K562 (cell line): ENCODE data around the gene GPR68. TPM values are rescaled to one million over a fixed set of nuclear protein-coding genes. Genes with fewer than 3 reads are reported as not detected.

ENCODE experiments used
- ARID1B ChIP-seq: fragments of 450-650 bp; IDR thresholded peaks from 2 replicates; pipeline ENCODE4 v1.6.1; 2016; ENCODE audit warnings: antibody characterized with exemption, mild to moderate bottlenecking, inconsistent platforms
- BRD4 ChIP-seq: fragments of 200-600 bp; sonication (generic); IDR thresholded peaks from 2 replicates; pipeline ENCODE4 v1.6.1; 2017; ENCODE audit warnings: inconsistent platforms
- CBX3 ChIP-seq, 2 experiments: IDR thresholded peaks; 1 replicate in 1 of 2; 2 replicates in 1 of 2; pipeline ENCODE4 v1.6.1; 2012; ENCODE audit warnings: inconsistent platforms in 2 of 2, low read length in 2 of 2, borderline replicate concordance in 1 of 2, control low read depth in 1 of 2
- CEBPZ ChIP-seq: fragments of 150-350 bp; IDR thresholded peaks from 2 replicates; pipeline ENCODE4 v1.6.1; 2014; ENCODE audit warnings: low read depth, mild to moderate bottlenecking, low read length, borderline replicate concordance
- GATAD2A ChIP-seq: fragments of 450-650 bp; IDR thresholded peaks from 2 replicates; pipeline ENCODE4 v1.6.1; 2017
- JUN ChIP-seq, 2 experiments: sonication (generic) in 1 of 2; formaldehyde crosslinking in 1 of 2; IDR thresholded peaks; 2 replicates each; pipeline versions ENCODE4 v1.6.1 to v1.8.0; 2012 to 2022; ENCODE audit warnings: borderline replicate concordance in 2 of 2, mild to moderate bottlenecking in 2 of 2, improper control_type of control experiment in 1 of 2, low read depth in 1 of 2, low read length in 1 of 2, missing genetic modification reagents in 1 of 2
- KDM1A ChIP-seq, 2 experiments: fragments of 450-650 bp; IDR thresholded peaks; 2 replicates each; pipeline ENCODE4 v1.6.1; 2016; ENCODE audit warnings: mild to moderate bottlenecking in 2 of 2
- LEF1 ChIP-seq: fragments of 450-650 bp; IDR thresholded peaks from 2 replicates; pipeline ENCODE4 v1.6.1; 2016; ENCODE audit warnings: mild to moderate bottlenecking
- MTA2 ChIP-seq: fragments of 450-650 bp; IDR thresholded peaks from 2 replicates; pipeline ENCODE4 v1.6.1; 2016; ENCODE audit warnings: low read depth
- POLR2A ChIP-seq: fragments of 450-650 bp; conservative IDR thresholded peaks from 2 replicates; pipeline ENCODE4 v1.6.1; 2016
- POLR3G ChIP-seq: IDR thresholded peaks from 2 replicates; pipeline ENCODE4 v1.6.1; 2011; ENCODE audit not compliant: insufficient read length, insufficient replicate concordance; ENCODE audit errors: extremely low read depth
- PTBP1 ChIP-seq: fragments of 200-400 bp; formaldehyde crosslinking; IDR thresholded peaks from 2 replicates; pipeline ENCODE4 v1.6.1; 2017; ENCODE audit warnings: low read depth, low read length
- RBFOX2 ChIP-seq: fragments of 200-400 bp; formaldehyde crosslinking; IDR thresholded peaks from 2 replicates; pipeline ENCODE4 v1.6.1; 2017; ENCODE audit warnings: low read depth, mild to moderate bottlenecking, low read length, moderate library complexity
- SRSF3 ChIP-seq: fragments of 200-400 bp; formaldehyde crosslinking; IDR thresholded peaks from 2 replicates; pipeline ENCODE4 v1.6.1; 2016; ENCODE audit warnings: mild to moderate bottlenecking, low read length, moderate library complexity; ENCODE audit not compliant: insufficient read depth
- TAF1 ChIP-seq: IDR thresholded peaks from 2 replicates; pipeline ENCODE4 v1.6.1; 2011; ENCODE audit warnings: mild to moderate bottlenecking, low read length, moderate library complexity; ENCODE audit not compliant: insufficient read depth, control insufficient read depth, severe bottlenecking; ENCODE audit errors: extremely low read depth
- TRIM24 ChIP-seq, 2 experiments: fragments of 450-650 bp; IDR thresholded peaks; 2 replicates each; pipeline ENCODE4 v1.6.1; 2016
- ZBTB34 ChIP-seq: fragments of 250-450 bp; sonication (Bioruptor Pico); IDR thresholded peaks from 2 replicates; pipeline ENCODE4 v1.8.0; 2021; ENCODE audit warnings: mild to moderate bottlenecking, moderate library complexity
- ZKSCAN3 ChIP-seq: fragments of 250-450 bp; sonication (Bioruptor Pico); IDR thresholded peaks from 2 replicates; pipeline ENCODE4 v1.4.0; 2020
- ZKSCAN8 ChIP-seq: fragments of 200-800 bp; sonication (Bioruptor generic); IDR thresholded peaks from 2 replicates; pipeline ENCODE4 v1.6.1; 2016; ENCODE audit warnings: missing genetic modification characterization, missing compliant biosample characterization
- ZNF263 ChIP-seq: sonication (generic); formaldehyde crosslinking; IDR thresholded peaks from 2 replicates; pipeline ENCODE4 v1.8.0; 2022; ENCODE audit warnings: mild to moderate bottlenecking, missing genetic modification reagents, borderline replicate concordance
- ZNF696 ChIP-seq: fragments of 250-450 bp; sonication (Bioruptor Pico); conservative IDR thresholded peaks from 2 replicates; pipeline ENCODE4 v1.4.0; 2020; ENCODE audit warnings: mild to moderate bottlenecking, moderate library complexity
- ZNF76 ChIP-seq: fragments of 250-450 bp; sonication (Bioruptor Pico); IDR thresholded peaks from 2 replicates; pipeline ENCODE4 v1.4.0; 2020; ENCODE audit warnings: mild to moderate bottlenecking, moderate library complexity, borderline replicate concordance
- ZZZ3 ChIP-seq: fragments of 450-650 bp; IDR thresholded peaks from 2 replicates; pipeline ENCODE4 v1.6.1; 2016; ENCODE audit warnings: antibody characterized with exemption, mild to moderate bottlenecking, moderate library complexity
- polyA plus RNA-seq, 8 experiments: library from polyadenylated mRNA; depleted of rRNA in 4 of 8; stranded (reverse) in 5 of 8; unstranded in 3 of 8; fragments of >200 nt; fragmentation: Nextera tagmentation in 2 of 8; fragmentation: Illumina TruSeq in 1 of 8; extraction: Ambion mirVana in 2 of 8; extraction: Trizol in 1 of 8; gene quantifications; 2 replicates each; pipeline versions ENCODE4 v1.2.1 to v1.2.3, GENCODE V29; 2011 to 2014; ENCODE audit warnings: inconsistent platforms in 1 of 8, missing spikeins in 1 of 8
- total RNA-seq, 7 experiments: library from RNA; depleted of rRNA in 6 of 7; stranded (reverse); fragments of >200 nt in 6 of 7; fragmentation: Illumina TruSeq in 2 of 7; extraction: Trizol in 2 of 7; gene quantifications; 2 replicates each; pipeline versions ENCODE4 v1.2.1 to v1.2.3, GENCODE V29; 2011 to 2021; ENCODE audit warnings: low replicate concordance in 1 of 7
- TF ChIP-seq, protein P1 (sequence below): fragments of 250-450 bp; sonication (Bioruptor Pico); IDR thresholded peaks from 2 replicates; pipeline ENCODE4 v1.9.0; 2021; ENCODE audit warnings: mild to moderate bottlenecking, inconsistent platforms

GPR68 gene
- total and polyA plus RNA-seq, 9 of the 15 experiments (the other 6 are each of a cell fraction or from before 2014, with no cell fraction given) = 0.41 to 9.4 (median 3.7) TPM

DNA sequence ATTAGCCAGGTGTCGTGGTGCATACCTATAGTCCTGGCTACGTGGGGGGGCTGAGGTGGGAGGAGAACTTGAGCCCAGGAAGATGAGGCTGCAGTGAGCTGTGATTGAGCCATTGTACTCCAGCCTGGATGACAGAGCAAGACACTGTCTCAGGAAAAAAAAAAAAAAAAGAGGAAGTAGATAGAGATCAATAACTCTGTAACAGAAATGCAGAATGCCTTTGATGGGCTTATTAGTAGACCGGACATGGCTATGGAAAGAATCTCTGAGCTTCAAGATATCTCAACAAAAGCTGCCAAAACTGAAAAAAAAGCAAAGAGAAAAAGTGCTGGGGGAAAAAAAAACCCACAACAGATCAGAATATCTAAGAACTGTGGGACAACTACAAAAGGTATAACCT, 37.5 kb downstream of the GPR68 start (continued):
- no peak for TF ChIP-seq CEBPZ
- 0 out of 4 replicates have a peak, but pooled peaks of 1 of the 2 experiments have one; percentile 18 for TF ChIP-seq TRIM24 (IDR thresholded peaks at IDR 0.05)
- TF ChIP-seq ZKSCAN8 = no peak
- TF ChIP-seq BRD4 = no peak
- TF ChIP-seq POLR3G = no peak
- no peak for TF ChIP-seq ZBTB34 (CRISPR knock-in tag)
- TF ChIP-seq, protein P1, sequence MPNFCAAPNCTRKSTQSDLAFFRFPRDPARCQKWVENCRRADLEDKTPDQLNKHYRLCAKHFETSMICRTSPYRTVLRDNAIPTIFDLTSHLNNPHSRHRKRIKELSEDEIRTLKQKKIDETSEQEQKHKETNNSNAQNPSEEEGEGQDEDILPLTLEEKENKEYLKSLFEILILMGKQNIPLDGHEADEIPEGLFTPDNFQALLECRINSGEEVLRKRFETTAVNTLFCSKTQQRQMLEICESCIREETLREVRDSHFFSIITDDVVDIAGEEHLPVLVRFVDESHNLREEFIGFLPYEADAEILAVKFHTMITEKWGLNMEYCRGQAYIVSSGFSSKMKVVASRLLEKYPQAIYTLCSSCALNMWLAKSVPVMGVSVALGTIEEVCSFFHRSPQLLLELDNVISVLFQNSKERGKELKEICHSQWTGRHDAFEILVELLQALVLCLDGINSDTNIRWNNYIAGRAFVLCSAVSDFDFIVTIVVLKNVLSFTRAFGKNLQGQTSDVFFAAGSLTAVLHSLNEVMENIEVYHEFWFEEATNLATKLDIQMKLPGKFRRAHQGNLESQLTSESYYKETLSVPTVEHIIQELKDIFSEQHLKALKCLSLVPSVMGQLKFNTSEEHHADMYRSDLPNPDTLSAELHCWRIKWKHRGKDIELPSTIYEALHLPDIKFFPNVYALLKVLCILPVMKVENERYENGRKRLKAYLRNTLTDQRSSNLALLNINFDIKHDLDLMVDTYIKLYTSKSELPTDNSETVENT (CRISPR knock-in tag) = no peak
- TF ChIP-seq ZNF263 (CRISPR knock-in tag) = no peak
- TF ChIP-seq CBX3 (IDR thresholded peaks at IDR 0.05; ENCODE audit: borderline replicate concordance in 1 of 2, low read length in 2 of 2) = no peak
- 0 out of 2 replicates have a peak, but pooled peaks have one; percentile 53 for TF ChIP-seq LEF1
- TF ChIP-seq PTBP1 = no peak
- peak; percentile 65 for TF ChIP-seq ARID1B
- TF ChIP-seq MTA2 = no peak
- no peak for TF ChIP-seq RBFOX2
- TF ChIP-seq KDM1A (IDR thresholded peaks at IDR 0.05) = peak; percentile 50 to 59
- TF ChIP-seq GATAD2A = no peak
- TF ChIP-seq JUN (IDR thresholded peaks at IDR 0.05; ENCODE audit: borderline replicate concordance, low read depth, low read length) = no peak
- no peak for TF ChIP-seq JUN (CRISPR knock-in tag; IDR thresholded peaks at IDR 0.05; ENCODE audit: borderline replicate concordance)
- TF ChIP-seq POLR2A = no peak
- TF ChIP-seq SRSF3 = no peak
- no peak for TF ChIP-seq ZNF696 (CRISPR knock-in tag)
- no peak for TF ChIP-seq ZKSCAN3
- TF ChIP-seq ZNF76 (CRISPR knock-in tag) = no peak
- TF ChIP-seq ZZZ3 = no peak
- no peak for TF ChIP-seq TAF1
